Esophagus muscularis mucosa (tissue), 3 donors: ENCODE measurements around the gene RTF2.

Experiments
- CTCF ChIP-seq, 3 experiments: fragments of 200-600 bp in 2 of 3; fragments of 450-650 bp in 1 of 3; sonication (generic) in 2 of 3; IDR thresholded peaks; one replicate each; pipeline ENCODE4 v1.5.1; 2017 to 2019; ENCODE audit warnings: antibody characterized with exemption in 3 of 3, mild to moderate bottlenecking in 2 of 3, moderate library complexity in 1 of 3
- POLR2A ChIP-seq: fragments of 450-650 bp; IDR thresholded peaks from one replicate; pipeline ENCODE4 v1.6.1; 2017; ENCODE audit warnings: antibody characterized with exemption, moderate library complexity, mild to moderate bottlenecking, low read depth

DNA sequence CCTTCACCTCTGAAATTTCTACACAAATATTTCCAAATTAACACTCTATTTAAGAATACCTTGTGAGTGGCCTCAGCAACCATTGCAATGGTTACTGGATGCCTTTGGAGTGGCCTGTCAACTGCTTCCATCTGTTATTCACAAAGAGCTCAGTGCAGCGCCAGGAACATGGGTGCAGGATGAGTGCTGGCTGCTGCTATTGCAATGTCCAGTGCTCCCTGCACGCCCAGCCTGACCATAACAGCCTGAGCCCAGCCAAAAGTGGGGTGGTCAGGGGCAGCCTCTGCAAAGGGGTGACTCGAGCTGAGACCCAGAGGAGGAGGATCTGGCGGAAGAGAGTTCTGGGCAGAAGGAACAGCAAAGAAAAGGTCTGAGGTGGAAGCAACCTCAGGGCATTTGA is 38.0 kb upstream of the RTF2 start:
- TF ChIP-seq CTCF (IDR thresholded peaks at IDR 0.05) = no peak
- TF ChIP-seq POLR2A = no peak
